ENCODE data around the gene OTUB2.

OTUB2 gene

DNA sequence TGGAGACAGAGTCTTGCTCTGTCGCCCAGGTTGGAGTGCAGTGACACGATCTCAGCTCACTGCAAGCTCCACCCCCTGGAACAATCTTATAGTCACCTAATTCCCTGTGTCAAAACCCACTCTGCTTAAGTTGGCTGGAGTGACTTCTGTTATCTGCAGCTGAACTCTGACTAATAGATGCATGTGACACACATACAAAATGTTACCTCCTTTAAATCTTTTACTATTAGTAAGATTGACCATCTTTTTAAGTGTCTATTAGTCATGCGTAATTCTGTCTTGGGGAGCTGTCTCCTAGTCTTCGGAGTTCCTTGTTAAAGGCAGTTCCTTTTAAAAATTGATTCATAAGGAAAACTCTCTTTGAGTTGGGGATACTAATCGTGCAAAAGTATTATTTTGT, 62.4 kb downstream of the OTUB2 start:
- H3K27ac ChIP-seq = no peak overlapping the region
- TF ChIP-seq, protein P1, sequence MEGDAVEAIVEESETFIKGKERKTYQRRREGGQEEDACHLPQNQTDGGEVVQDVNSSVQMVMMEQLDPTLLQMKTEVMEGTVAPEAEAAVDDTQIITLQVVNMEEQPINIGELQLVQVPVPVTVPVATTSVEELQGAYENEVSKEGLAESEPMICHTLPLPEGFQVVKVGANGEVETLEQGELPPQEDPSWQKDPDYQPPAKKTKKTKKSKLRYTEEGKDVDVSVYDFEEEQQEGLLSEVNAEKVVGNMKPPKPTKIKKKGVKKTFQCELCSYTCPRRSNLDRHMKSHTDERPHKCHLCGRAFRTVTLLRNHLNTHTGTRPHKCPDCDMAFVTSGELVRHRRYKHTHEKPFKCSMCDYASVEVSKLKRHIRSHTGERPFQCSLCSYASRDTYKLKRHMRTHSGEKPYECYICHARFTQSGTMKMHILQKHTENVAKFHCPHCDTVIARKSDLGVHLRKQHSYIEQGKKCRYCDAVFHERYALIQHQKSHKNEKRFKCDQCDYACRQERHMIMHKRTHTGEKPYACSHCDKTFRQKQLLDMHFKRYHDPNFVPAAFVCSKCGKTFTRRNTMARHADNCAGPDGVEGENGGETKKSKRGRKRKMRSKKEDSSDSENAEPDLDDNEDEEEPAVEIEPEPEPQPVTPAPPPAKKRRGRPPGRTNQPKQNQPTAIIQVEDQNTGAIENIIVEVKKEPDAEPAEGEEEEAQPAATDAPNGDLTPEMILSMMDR (conservative IDR thresholded peaks at IDR 0.05) = no peak
- no peak for TF ChIP-seq ZFX (IDR thresholded peaks at IDR 0.05)

DNA sequence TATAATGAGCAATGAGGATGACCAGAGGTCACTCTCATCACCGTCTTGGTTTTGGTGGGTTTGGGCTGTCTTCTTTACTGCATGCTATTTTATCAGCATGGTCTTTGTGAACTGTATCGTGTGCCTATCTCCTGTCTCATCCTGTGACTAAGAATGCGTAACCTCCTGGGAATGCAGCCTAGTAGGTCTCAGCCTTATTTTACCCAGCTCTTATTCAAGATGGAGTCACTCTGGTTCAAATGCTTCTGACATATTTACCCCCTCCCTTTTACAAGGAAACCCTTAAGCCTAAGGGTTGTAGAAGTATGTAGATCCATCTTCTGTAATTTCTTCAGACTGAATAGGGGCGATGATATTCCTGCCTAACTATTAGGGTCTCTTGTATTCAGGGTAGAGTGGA, 63.3 kb downstream of the OTUB2 start:
- TF ChIP-seq, protein P1 (conservative IDR thresholded peaks at IDR 0.05) = no peak
- TF ChIP-seq ZFX (IDR thresholded peaks at IDR 0.05) = no peak
- H3K27ac ChIP-seq = no peak overlapping the region

DNA sequence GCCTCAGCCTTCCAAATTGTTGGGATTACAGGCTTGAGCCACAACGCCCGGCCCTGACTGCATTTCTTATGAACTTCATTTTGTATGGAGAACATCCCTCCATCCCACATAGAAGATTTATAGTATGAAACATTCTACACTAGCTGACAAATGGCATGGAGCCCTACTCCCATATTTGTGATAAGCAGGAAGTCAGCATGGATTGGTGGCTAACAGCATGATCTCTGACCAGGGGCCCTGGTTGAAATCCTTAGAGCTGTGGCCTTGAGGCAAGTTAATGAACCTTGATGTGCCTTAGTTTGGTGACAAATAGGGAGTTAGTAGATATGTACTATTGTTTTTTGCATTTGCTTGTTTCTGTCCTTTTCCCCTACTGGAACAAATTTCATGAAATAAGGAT, 67.3 kb downstream of the OTUB2 start:
- H3K27ac ChIP-seq = no peak overlapping the region
- TF ChIP-seq, protein P1 (conservative IDR thresholded peaks at IDR 0.05) = no peak
- no peak for TF ChIP-seq ZFX (IDR thresholded peaks at IDR 0.05)

DNA sequence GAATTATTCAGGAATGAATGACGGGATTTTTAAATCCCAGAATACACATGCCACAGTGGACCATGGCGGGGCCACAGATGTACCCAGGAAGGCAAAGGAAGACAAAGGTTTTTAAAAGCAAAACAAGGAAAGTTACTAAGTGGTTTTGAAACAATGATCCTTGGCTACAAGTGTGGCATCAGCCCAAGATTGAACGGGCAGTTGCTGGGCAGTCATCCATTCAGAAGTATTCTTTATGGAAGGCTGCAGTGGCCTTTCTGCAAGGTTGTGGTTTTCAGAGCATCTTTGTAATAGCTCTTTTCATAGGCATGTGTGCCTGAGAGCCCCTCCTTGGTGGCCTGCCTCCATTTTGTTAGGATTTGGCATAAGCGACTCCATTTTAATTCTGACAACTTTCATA, 71.0 kb downstream of the OTUB2 start:
- no peak overlapping the region for H3K27ac ChIP-seq
- TF ChIP-seq, protein P1 (conservative IDR thresholded peaks at IDR 0.05) = no peak
- no peak for TF ChIP-seq ZFX (IDR thresholded peaks at IDR 0.05)

Measured in C4-2B (cell line).